ENCODE data around the gene MT1M.
"Not testable (repeated sequence)": the region's sequence is repeated elsewhere in the genome, so short reads cannot be mapped to it uniquely, and the experiment has no call there.

The MT1M gene

GRCh38 chr16:56632156-56632847 lies at the start of gene MT1M:
Gene MT1M, plus strand, starts transcription at chr16:56632659. Its CDS starts 73 bp downstream, at chr16:56632732.
- peak; percentile 75 for DNase-seq
- in situ Hi-C loops (cut with MboI; ENCODE audit: low pct_unique_long_range_greater_than_20kb, low sequenced_read_pairs) = no loop called here

- in situ Hi-C loops (cut with MboI; ENCODE audit: low pct_unique_long_range_greater_than_20kb, low sequenced_read_pairs); DNase-seq: not testable (repeated sequence)
Observed at GRCh38 chr16:56582911-56583310, 49.5 kb upstream of the MT1M start.

DNA sequence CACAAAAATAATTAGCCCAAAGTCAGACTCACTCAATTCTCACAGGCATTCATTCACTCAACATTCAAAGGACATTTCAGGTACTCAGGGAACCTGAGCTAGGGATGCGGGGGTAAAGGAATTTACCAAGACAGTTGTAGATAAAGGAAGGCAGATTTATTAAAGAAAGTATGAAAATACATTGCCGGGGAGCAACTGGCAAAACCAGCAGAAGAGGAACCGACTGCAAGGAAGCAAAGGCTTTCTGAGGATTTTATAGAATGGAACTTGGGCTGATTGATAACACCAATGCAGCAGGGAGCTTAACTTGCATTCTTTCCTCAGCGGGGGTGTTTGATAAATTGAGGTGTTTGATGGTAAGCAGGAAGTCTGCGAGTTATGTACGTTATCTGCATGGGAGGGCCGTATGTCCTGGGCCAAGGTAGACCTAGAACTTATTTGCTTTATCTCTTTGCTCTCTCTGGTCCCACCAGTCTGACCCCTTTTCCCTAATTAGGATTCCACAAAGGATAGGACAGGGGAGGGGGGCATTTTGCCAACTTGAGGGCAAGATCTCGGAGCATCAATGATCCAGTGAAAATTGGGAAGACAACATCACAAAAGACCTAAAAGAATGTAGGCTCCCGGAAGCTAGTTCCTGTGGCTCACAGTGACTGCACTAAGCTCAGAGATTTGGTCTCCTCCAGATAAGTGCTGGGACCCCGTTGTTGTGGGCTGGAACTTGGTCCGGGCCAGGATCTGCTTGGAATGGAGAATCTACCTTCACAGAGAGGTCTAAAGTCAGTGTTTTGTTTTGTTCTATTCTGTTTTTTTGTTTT lies 48.9 kb upstream of the MT1M start:
- in situ Hi-C loops (cut with MboI; ENCODE audit: low pct_unique_long_range_greater_than_20kb, low sequenced_read_pairs) = no loop called here
- no peak for DNase-seq

DNA sequence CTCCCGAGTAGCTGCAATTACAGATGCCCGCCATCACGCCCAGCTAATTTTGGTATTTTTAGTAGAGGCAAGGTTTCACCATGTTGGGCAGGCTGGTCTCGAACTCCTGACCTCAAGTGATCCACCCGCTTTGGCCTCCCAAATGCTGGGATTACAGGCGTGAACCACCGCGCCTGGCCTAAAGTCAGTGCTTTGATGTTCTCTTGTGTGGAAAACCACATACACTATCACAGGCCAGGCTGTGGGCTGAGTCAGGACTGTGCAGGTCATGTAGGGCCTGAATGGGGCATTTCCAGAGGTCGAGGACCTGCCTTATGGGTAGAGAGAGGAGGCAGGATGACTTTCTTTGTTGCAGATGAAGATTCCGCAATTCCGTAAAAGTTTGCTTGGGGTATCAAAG lies 48.2 kb upstream of the MT1M start:
- in situ Hi-C loops (cut with MboI; ENCODE audit: low pct_unique_long_range_greater_than_20kb, low sequenced_read_pairs) = no loop called here
- no peak for DNase-seq

GRCh38 chr16:56588781-56589140 lies 43.7 kb upstream of the MT1M start:
- DNase-seq = no peak
- in situ Hi-C loops (cut with MboI; ENCODE audit: low pct_unique_long_range_greater_than_20kb, low sequenced_read_pairs) = no loop called here

DNA sequence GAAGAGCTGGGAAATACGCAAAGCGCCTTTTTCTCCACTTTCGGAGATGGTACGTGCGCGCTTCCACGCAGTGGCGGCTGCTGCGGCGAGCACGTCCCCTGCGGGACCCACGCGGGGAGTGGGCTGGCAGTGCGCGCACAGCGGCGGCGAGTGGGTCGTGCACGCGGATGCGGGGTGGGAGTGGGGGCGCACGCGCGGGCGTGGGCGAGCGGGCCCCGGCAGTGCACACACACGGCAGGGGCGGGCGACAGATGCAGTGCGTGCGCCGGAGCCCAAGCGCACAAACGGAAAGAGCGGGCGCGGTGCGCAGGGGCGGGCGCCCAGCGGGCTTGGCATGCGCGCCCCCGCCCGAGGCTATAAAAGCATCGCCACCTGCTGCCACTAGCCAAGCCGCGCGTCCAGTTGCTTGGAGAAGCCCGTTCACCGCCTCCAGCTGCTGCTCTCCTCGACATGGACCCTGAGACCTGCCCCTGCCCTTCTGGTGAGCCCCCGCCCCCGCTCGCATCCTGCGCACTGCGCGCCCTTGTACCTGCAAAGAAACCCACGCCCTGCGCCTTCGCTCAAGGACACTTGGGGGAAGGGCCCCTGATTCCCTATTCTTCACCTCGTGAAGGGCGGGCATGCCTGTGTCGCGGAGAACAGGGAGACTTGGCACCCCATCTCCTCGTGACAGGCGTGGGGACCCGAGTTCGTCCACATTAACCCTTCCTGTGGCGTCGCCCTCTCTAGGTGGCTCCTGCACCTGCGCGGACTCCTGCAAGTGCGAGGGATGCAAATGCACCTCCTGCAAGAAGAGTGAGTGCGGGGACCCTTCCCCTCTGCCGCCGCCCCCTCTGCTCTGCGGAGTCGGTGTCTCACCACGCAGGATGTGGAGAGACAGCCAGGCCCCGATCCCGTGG lies 43.1 kb upstream of the MT1M start, which contains the start of gene MT3:
MT3 (plus strand) TSS at position 388 of the 899 bp plus-strand sequence; CDS start at position 451, 63 bp downstream.
- in situ Hi-C loops (cut with MboI; ENCODE audit: low pct_unique_long_range_greater_than_20kb, low sequenced_read_pairs) = no loop called here
- no peak for DNase-seq

- peak; percentile 79 for DNase-seq
- in situ Hi-C loops (cut with MboI; ENCODE audit: low pct_unique_long_range_greater_than_20kb, low sequenced_read_pairs) = no loop called here
Observed at GRCh38 chr16:56591377-56592060, 40.9 kb upstream of the MT1M start.

GRCh38 chr16:56593573-56594291 lies 38.7 kb upstream of the MT1M start:
- in situ Hi-C loops (cut with MboI; ENCODE audit: low pct_unique_long_range_greater_than_20kb, low sequenced_read_pairs) = no loop called here
- no peak for DNase-seq

- in situ Hi-C loops (cut with MboI; ENCODE audit: low pct_unique_long_range_greater_than_20kb, low sequenced_read_pairs) = no loop called here
- DNase-seq = no peak
Observed at GRCh38 chr16:56594292-56594619, 38.2 kb upstream of the MT1M start.

DNA sequence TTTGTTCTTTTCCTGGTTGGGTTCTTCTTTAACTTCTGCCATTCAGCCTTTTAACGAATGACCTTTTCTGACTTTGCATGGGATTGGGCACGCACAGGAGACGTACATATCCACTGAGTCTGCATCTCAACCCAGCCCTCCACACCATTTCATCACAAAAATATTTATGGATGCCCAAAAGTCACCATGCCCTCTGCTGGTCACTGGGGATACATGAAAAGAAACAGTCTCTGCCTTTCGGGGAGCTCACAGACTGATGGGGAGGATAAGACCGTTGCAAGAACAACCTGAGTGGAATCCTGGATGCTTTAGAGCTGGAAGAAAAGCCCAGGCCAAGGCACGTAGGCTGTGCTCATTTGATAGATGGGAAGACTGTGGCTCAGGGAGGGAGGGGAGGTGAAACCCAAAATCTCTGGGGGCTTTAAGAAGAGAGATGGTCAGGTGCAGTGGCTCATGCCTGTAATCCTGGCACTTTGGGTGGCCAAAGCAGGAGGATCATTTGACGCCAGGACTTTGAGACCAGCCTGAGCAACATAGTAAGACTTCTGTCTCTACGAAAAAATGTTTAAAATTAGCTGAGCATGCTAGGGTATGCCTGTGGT lies 32.0 kb upstream of the MT1M start:
- peak; percentile 69 for DNase-seq
- in situ Hi-C loops (cut with MboI; ENCODE audit: low pct_unique_long_range_greater_than_20kb, low sequenced_read_pairs) = no loop called here

DNA sequence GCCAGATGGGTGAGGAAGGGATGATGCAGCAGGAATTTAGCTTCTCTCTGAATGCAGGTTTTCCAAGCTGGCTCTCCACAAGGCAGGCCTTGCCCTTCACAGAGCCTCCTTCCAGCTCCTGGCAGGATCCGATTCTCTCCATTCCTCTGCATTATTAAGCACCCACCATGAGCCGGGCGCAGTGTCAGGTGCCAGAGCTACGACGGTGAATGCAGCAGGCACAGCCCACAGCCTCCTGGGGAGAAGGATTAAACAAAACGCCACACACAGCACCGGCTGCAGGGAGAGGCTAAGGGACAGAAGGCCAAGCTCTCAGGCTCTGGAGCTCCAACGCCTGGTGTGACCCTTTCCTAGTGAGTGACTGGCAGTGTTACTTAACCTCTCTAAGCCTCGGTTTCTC lies 31.1 kb upstream of the MT1M start:
- no peak for DNase-seq
- in situ Hi-C loops (cut with MboI; ENCODE audit: low pct_unique_long_range_greater_than_20kb, low sequenced_read_pairs) = no loop called here

DNA sequence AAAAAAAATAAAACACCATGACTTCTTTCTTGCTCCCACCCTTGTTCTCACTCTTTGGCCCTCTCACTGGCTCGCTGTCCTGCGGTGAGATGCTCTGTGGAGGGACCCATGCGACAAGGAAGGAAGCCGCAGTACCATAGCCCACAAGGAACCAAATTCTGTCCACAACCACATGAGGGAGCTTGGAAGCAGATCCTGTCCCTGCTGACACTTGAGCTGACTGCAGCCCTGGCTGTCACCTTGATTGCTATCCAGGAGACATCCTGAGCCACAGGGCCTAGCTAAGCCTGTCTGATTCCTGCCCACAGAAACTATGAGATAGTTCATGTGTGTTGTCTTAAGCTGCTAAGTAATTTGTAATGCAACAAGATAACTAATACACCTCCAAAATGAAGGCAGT lies 28.9 kb upstream of the MT1M start:
- in situ Hi-C loops (cut with MboI; ENCODE audit: low pct_unique_long_range_greater_than_20kb, low sequenced_read_pairs) = no loop called here
- peak; percentile 61 for DNase-seq

- in situ Hi-C loops (cut with MboI; ENCODE audit: low pct_unique_long_range_greater_than_20kb, low sequenced_read_pairs) = no loop called here
- no peak for DNase-seq
Observed at GRCh38 chr16:56604966-56605365, 27.5 kb upstream of the MT1M start.

GRCh38 chr16:56605475-56605874 lies 27.0 kb upstream of the MT1M start:
- in situ Hi-C loops (cut with MboI; ENCODE audit: low pct_unique_long_range_greater_than_20kb, low sequenced_read_pairs) = no loop called here
- no peak for DNase-seq

DNA sequence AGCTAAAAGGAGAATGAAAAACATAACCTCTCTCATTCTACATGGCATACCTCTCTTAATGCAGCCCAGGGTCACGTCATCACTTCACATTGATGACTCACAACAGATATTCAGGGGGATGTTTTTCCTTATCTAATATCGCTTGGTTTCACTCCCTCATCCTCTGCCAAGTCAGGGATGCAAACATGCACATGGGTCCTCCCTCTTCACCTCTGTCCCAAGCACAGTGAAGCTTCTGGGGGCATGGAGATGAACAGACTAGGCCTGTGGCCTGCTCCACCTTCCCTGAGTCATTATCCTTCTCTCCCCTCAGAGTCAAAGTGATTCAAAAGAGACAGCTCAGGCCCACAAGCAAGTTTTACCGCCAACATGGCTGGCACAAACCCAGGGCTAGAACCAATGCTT lies 26.4 kb upstream of the MT1M start:
- in situ Hi-C loops (cut with MboI; ENCODE audit: low pct_unique_long_range_greater_than_20kb, low sequenced_read_pairs) = no loop called here
- no peak for DNase-seq

DNA sequence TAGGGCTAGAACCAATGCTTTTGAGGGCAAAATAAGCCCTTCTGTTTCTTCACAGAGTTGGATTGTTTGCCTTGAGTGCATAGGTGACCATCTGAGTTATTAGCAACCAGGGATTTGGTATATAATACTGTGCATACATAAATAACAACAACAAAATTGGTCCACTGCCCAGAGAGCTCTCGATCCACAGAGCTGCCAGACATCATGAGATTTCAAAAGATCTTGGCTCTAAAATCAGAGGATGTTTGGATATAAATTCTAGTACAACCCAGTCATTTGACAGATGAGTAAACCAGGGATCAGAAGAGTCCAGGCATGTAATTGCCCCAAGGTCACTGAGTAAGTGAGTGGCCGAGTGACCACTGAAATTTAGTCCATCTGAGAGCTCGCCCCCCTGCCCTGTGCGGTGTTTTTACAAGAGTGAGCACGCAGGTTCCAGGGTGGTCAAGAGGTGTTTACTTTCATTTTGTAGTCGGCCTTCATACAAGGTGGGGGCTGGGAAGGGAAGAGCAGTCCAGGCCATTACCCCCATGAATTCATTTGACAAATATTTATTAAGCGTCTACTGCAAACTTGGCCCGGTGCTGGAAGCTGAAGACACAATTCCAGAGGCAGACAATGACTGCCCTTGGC lies 25.9 kb upstream of the MT1M start:
- in situ Hi-C loops (cut with MboI; ENCODE audit: low pct_unique_long_range_greater_than_20kb, low sequenced_read_pairs) = no loop called here
- no peak for DNase-seq

DNA sequence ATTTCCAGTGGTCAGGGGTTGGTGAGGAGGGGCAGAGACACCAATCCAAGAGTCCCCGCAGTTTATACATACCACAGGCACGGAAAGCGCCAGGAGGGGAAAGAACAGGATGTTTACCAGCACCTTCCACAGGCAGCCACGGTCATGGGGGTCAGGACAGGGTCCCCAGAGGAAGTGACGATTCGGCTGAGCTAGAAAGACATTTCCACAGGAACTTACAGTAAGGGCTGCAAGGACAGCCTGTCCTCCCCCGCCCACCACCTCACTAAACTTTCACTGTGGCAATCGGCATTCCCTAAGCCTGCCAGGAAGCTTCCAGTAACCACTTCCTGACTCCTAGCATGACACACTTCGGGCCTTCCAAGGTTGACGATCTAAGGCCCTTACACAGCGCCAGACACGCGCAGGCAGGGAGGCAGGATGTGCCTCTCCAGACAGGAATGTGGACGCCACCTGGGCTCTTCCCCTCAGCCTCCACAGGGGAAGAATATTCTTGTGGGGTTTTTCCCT lies 25.3 kb upstream of the MT1M start:
- in situ Hi-C loops (cut with MboI; ENCODE audit: low pct_unique_long_range_greater_than_20kb, low sequenced_read_pairs) = no loop called here
- peak; percentile 53 for DNase-seq

DNA sequence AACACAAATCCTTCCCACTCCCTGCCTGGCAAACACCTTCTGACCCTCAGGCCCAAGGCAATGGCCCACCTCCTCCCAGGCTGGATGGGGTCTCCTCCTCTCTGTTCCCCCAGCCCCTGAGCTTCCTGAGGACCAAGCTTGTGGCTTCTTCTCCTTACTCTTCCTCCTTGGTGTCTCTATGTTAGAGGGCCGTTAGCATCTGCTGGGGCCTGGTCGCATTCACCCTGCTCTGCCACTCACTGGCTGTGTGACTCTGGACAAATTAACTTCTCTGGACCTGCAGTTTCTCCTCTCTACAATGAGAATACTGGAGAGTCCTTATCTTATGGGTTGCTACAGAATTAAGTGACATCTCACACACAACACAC lies 24.8 kb upstream of the MT1M start:
- in situ Hi-C loops (cut with MboI; ENCODE audit: low pct_unique_long_range_greater_than_20kb, low sequenced_read_pairs) = no loop called here
- no peak for DNase-seq

Data from KBM-7 (cell line).